Calu3 (cell line): ENCODE data around the gene KCNJ13. TPM values are rescaled to one million over a fixed set of nuclear protein-coding genes. Genes with fewer than 3 reads are reported as not detected.

Source experiments
- BruUV-seq: library from RNA; stranded (reverse); fragments of 400-500 nt; replicated peaks from 2 replicates; lab custom pipeline; 2021; lab: Mats Ljungman, UMichigan
- CTCF ChIA-PET: fragments of 300-600 bp; sonication (Branson Sonifier 250); formaldehyde crosslinking; loops from one replicate; lab custom pipeline; 2022; ENCODE audit warnings: antibody characterized with exemption; lab: Charles Lee
- DNase-seq: peaks from one replicate; pipeline ENCODE4 v3.0.0; 2022
- H3K27ac Mint-ChIP-seq: one replicate; pipeline ENCODE4 v1.8.0; 2022; ENCODE audit warnings: mixed read lengths; ENCODE audit not compliant: unreplicated experiment
- H3K27me3 Mint-ChIP-seq: one replicate; pipeline ENCODE4 v1.8.0; 2022; ENCODE audit warnings: mixed read lengths; ENCODE audit not compliant: unreplicated experiment
- H3K36me3 Mint-ChIP-seq: one replicate; pipeline ENCODE4 v1.8.0; 2022; ENCODE audit warnings: mild to moderate bottlenecking, moderate library complexity, mixed read lengths; ENCODE audit not compliant: insufficient read depth, unreplicated experiment
- H3K4me1 Mint-ChIP-seq: one replicate; pipeline ENCODE4 v1.8.0; 2022; ENCODE audit warnings: mild to moderate bottlenecking, low read depth, mixed read lengths; ENCODE audit not compliant: unreplicated experiment
- H3K4me3 Mint-ChIP-seq: one replicate; pipeline ENCODE4 v1.8.0; 2022; ENCODE audit warnings: mild to moderate bottlenecking, low read depth, moderate library complexity, mixed read lengths; ENCODE audit not compliant: unreplicated experiment
- H3K9me3 Mint-ChIP-seq: one replicate; pipeline ENCODE4 v1.8.0; 2022; ENCODE audit warnings: low read depth, mixed read lengths; ENCODE audit not compliant: unreplicated experiment
- CTCF ChIP-seq: fragments of 200-600 bp; IDR thresholded peaks from one replicate; pipeline ENCODE4 v1.8.0; 2022; ENCODE audit warnings: antibody characterized with exemption; ENCODE audit not compliant: unreplicated experiment
- intact Hi-C: fragments of 100-400 bp; cut with micrococcal nuclease; formaldehyde crosslinking; loops from one replicate; pipeline ENCODE4 v1.10.0; 2022; ENCODE audit not compliant: unreplicated experiment
- total RNA-seq: library from RNA; stranded (reverse); gene quantifications from 2 replicates; pipeline ENCODE4 v1.2.3, GENCODE V29; 2022

Gene KCNJ13
- total RNA-seq, 1 experiment from 2014 or later = not detected

- CTCF ChIA-PET = no interaction called here
- intact Hi-C loops = no loop called here
- BruUV-seq = no TSS peak
- Mint-ChIP-seq H3K27me3 (no peaks in the 10 kb centered on the region), H3K4me3 (no peak overlapping the region), H3K9me3 (no peaks in the 10 kb centered on the region), H3K36me3 (peaks cover 21% of the 10 kb centered on the region), H3K4me1 (no peaks in the 10 kb centered on the region), H3K27ac (no peak overlapping the region)
- no peak for DNase-seq
- no peak for TF ChIP-seq CTCF
These were observed 35.1 kb downstream of the KCNJ13 start for GRCh38 chr2:232741294-232741693.

GRCh38 chr2:232731470-232731869 is 44.9 kb downstream of the KCNJ13 start:
- intact Hi-C loops = no loop called here
- DNase-seq = no peak
- H3K36me3 Mint-ChIP-seq = peaks cover 6% of the 10 kb centered on the region
- BruUV-seq = no TSS peak
- no peaks in the 10 kb centered on the region for H3K9me3 Mint-ChIP-seq
- CTCF ChIA-PET = no interaction called here
- no peaks in the 10 kb centered on the region for H3K27me3 Mint-ChIP-seq
- no peak for TF ChIP-seq CTCF
- H3K4me1 Mint-ChIP-seq = peaks cover 11% of the 10 kb centered on the region
- H3K27ac Mint-ChIP-seq = no peak overlapping the region
- no peak overlapping the region for H3K4me3 Mint-ChIP-seq

GRCh38 chr2:232728785-232729184 is 47.6 kb downstream of the KCNJ13 start:
- intact Hi-C loops = no loop called here
- no TSS peak for BruUV-seq
- TF ChIP-seq CTCF = no peak
- Mint-ChIP-seq H3K9me3 (no peaks in the 10 kb centered on the region), H3K27ac (no peak overlapping the region), H3K36me3 (peaks cover 19% of the 10 kb centered on the region), H3K4me3 (no peak overlapping the region), H3K4me1 (peaks cover 11% of the 10 kb centered on the region), H3K27me3 (no peaks in the 10 kb centered on the region)
- CTCF ChIA-PET = interaction anchor here (0.7 kb wide), 1 partner anchor 136 kb away, joined by 3 read pairs; no protein-coding TSS in a partner anchor
- DNase-seq = no peak

- intact Hi-C loops = no loop called here
- Mint-ChIP-seq H3K4me1 (peaks cover 11% of the 10 kb centered on the region), H3K4me3 (no peak overlapping the region), H3K36me3 (peaks cover 22% of the 10 kb centered on the region), H3K27me3 (no peaks in the 10 kb centered on the region), H3K27ac (no peak overlapping the region), H3K9me3 (no peaks in the 10 kb centered on the region)
- no TSS peak for BruUV-seq
- TF ChIP-seq CTCF = no peak
- CTCF ChIA-PET = no interaction called here
- DNase-seq = no peak
These were observed 53.3 kb downstream of the KCNJ13 start for GRCh38 chr2:232723027-232723426.
